CD4-positive, alpha-beta T cell treated with Interleukin-15 for 4 hours (primary cell): ENCODE data around the gene POLN.

Source experiments
- DNase-seq: peaks from one replicate; pipeline ENCODE4 v3.0.0-alpha.2; 2020; ENCODE audit warnings: low spot score

POLN gene

DNA sequence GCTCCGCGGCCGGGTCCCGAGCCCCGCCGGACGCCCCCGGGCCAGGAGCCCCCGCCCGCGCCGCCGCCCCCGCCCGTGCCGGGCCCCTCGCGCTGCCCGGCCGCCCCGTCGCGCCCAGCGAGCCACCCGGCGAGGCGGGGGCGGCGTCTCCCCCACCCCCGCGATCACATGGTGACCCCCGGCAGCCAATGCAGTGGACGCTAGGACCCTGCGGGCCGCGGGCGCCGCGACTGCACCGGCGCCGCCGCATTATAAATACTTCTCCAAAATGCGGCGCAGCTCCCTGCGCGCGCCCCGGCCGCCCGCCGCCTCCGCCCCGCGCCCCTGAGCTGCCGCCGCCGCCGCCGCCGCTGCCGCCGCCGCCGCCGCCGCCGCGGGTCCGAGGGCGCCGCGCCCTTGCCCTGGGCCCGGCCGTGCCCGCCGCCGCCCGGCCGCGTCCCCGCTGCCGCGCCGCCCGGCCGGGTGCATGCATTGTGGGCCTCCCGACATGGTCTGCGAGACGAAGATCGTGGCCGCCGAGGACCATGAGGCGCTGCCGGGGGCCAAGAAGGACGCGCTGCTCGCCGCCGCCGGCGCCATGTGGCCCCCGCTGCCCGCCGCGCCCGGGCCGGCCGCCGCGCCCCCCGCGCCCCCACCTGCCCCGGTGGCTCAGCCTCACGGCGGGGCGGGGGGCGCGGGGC is 182.7 kb downstream of the POLN start, which contains the start of gene NAT8L:
Gene NAT8L (plus strand): TSS at position 282 of the 680 bp plus-strand sequence. CDS start 185 bp downstream, at position 467.
- DNase-seq, result no peak

GRCh38 chr4:2058264-2059045 is 183.5 kb downstream of the POLN start:
- no peak for DNase-seq

DNA sequence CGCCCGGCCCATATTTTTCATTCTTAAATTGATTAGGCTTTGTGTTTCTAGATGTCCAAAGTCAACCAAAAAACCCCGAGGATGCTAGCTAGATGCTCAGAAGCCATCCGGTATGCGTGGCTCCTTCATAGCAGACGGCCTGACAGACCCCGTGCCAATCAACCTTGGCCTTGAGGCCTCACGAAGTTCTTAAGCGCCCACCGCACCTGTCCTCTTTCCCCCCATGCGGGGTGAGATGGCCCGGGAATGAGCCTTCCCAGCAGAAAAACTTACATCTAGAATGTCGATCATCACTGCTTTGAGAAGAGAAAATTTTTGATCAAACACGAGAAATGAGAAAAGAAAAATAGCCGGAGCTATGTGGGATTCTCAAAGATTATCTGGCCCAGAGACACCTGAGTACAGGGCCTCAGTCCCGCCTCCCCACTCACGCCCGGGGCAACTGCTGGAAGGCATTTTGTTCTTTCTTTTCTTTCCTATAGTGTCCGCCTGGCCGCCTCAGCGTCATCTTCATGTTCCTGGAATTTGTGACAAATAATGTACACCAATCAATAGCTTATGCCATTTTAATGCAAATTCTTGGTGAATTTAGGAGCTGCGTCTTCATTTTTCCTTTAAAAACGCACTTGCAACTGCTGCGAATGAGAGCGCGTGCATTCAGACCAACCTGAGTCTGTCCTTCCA is 184.4 kb downstream of the POLN start:
- no peak for DNase-seq

- no peak for DNase-seq
Measured at GRCh38 chr4:2054217-2054616, 187.7 kb downstream of the POLN start.

GRCh38 chr4:2051086-2051485 is 190.8 kb downstream of the POLN start:
- no peak for DNase-seq

DNA sequence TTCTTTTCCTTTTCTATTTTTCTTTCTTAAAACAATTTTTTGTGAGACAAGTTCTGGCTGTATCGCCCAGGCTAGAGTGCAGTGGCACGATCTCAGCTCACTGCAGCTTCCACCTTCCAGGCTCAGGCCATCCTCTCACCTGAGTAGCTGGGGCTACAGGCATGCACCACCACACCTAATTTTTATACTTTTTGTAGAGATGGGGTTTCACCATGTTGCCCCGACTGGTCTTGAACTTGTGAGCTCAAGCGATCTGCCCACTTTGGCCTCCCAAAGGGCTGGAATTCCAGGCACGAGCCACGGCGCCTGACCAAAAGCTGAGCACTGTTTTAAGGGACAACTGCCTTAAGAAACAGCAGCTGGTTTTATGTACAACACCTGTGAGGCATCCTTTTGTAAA is 192.1 kb downstream of the POLN start:
- DNase-seq, result no peak

- DNase-seq, result no peak
Measured at GRCh38 chr4:2049381-2049780, 192.5 kb downstream of the POLN start.

DNA sequence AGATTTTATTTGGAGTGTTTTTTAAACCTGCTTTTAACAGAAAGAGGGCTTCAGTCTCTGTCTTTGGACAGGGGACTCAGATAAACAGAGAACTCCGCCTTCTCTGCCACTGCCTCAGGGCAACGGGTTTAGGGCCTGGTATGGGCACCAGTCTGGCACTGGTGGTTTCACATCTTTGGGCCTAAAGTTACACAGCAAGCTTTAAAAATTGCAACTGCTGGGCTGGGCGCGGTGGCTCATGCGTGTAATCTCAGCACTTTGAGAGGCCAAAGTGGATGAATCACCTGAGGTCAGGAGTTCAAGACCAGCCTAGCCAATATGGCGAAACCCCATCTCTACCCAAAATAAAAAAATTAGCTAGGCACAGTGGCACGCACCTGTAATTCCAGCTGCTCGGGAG is 193.1 kb downstream of the POLN start:
- no peak for DNase-seq

DNA sequence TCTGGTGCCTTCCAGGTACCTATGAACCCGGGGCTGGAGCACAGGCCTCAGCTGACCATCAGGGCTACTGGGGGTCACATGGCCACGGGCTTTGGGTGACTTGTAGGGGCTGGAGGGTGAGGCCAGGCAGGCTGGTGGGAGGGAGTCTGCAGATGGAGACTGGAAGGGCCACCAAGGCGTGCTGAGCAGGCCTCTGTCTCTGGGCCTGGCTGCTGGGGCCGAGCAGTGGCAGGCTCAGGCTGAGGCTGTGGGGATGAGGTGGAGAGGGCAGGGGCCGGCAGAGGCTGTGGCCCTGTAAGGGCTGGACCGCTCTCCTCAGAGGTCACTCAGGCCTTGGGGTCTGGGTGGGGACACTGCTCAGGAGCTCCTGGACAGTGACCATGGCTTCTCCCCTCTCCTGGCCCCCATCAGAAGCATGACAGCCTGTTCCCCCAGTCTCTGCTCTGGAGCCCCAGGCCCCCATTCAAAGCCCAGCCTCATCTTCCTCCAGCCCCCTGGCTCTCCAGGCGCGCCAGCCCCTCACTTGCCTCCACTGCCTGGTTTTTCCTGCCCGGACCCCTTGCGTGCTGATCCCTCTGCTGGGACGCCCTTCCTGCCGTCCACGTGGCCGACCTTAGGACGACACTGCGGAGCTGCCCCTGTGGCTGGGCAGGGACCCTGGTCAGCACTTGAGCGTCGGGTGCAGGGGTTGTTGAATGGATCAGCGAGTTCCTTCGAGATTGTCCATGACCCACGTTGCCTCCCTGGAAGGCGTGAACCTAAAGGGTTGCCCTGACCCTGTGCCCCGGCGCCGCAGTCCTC is 193.9 kb downstream of the POLN start:
- DNase-seq, result no peak

- no peak for DNase-seq
Measured at GRCh38 chr4:2047031-2047660, 194.8 kb downstream of the POLN start.

- no peak for DNase-seq
Measured at GRCh38 chr4:2046031-2046961, 195.6 kb downstream of the POLN start.

DNA sequence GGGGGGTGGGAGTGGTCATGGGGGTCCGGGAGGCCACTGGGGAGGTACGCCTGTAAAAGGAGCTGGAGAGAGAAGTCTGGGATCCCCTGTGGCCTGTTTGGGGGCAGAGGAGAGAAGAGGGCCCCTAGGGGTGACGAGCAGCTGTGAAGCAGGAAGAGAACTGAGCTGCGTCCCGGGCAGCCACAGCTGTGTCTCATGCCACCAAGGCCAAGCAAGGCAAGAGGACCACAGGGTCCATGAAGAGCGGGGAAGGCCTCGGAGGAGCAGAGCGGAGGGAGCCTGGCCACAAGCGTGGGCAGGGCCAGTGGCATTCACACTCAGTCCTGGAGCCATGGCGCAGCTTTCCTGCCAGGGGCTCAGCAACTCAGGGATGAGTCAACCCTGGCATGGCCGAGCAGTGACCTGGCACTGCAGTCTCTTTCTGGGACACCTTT is 196.4 kb downstream of the POLN start:
- no peak for DNase-seq

- no peak for DNase-seq
Measured at GRCh38 chr4:2044542-2045517, 197.1 kb downstream of the POLN start.

DNA sequence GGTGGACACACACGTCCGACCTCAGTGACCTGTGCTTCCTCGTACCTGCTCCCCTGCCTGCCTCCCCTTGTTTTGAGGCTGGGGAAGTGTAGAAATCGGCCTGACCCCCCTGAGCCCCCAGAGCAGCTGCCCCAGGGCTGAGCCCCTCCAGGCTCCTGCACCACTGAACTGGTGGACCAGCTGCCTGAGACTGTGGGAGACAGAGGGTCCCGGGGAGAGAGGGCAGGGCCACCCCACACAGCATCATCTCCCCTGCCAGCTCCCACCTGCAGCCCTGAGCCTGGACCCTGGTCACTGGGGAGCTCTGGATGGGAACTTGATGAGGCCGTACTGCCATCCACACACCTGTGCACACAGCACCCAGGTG is 197.8 kb downstream of the POLN start:
- no peak for DNase-seq

DNA sequence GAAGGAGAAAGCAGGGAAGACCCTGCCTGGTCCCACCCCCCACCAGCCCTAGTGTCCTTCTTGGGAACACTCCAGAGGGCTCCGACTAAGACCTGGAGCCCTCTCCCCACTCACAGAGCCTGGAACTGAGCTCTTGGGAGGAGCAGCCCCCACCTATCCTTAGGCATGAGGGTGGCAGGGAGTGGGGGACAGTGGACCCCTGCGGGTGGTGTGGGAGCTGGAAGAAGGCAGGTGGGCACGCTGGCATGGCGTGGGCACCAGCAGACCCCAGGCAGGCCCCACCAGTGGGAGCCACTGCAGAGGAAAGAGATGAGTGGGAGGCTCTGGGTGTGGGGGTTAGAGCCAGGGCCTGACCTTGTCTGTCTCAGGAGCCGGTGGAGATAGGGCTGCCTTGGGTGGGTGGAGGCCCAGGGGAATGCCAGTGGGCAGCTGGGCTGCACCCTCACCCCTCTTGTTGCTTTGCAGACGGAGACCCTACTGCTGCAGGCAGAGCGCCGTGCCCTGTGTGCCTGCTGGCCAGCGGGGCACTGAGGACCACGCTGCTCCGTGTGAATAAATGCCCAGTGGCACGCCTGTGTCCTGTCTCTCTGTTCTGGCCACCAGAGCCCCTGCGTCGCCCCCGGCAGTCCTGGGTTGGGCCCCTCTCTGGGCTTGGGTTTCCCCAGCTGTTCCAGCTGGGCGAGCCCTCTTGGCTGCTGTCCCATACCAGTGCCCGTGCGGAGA is 198.4 kb downstream of the POLN start:
- no peak for DNase-seq

- no peak for DNase-seq
Measured at GRCh38 chr4:2042947-2043395, 198.9 kb downstream of the POLN start.

GRCh38 chr4:2042204-2042946 is 199.5 kb downstream of the POLN start:
- peak; percentile 19 for DNase-seq
